Uterus (tissue), 2 donors: ENCODE measurements around the gene HEMK1.

Source experiments
- CTCF ChIP-seq, 4 experiments: fragments of 200-600 bp in 2 of 4; fragments of 450-650 bp in 2 of 4; sonication (generic) in 2 of 4; IDR thresholded peaks; one replicate each; pipeline ENCODE4 v1.5.1; 2016 to 2019; ENCODE audit warnings: antibody characterized with exemption in 4 of 4, mild to moderate bottlenecking in 2 of 4, moderate library complexity in 1 of 4
- POLR2A ChIP-seq, 2 donors: fragments of 450-650 bp; IDR thresholded peaks; one replicate each; pipeline ENCODE4 v1.6.1; 2016; ENCODE audit warnings: antibody characterized with exemption in 2 of 2, mild to moderate bottlenecking in 1 of 2, moderate library complexity in 1 of 2

GRCh38 chr3:50585919-50586762 is 16.8 kb downstream of the HEMK1 start:
- TF ChIP-seq CTCF (IDR thresholded peaks at IDR 0.05) = no peak
- TF ChIP-seq POLR2A (IDR thresholded peaks at IDR 0.05) = no peak
